Breast epithelium (tissue), 4 donors: ENCODE results near the gene PPM1M. TPM values are rescaled to one million over a fixed set of nuclear protein-coding genes. Genes with fewer than 3 reads are reported as not detected.
A peak's percentile ranks its signal among the peaks of the same experiment; 100 is the strongest.

Source experiments
- DNase-seq, 2 donors: peaks; one replicate each; pipeline ENCODE4 v3.0.0-alpha.2; 2019; ENCODE audit warnings: low spot score in 2 of 2
- H3K27ac ChIP-seq, 2 donors: fragments of 200-600 bp; sonication (generic) in 1 of 2; one replicate each; pipeline ENCODE4 v1.5.1; 2016 to 2019; ENCODE audit warnings: mild to moderate bottlenecking in 1 of 2
- H3K27me3 ChIP-seq, 2 donors: fragments of 200-600 bp; sonication (generic) in 1 of 2; one replicate each; pipeline versions ENCODE4 v1.5.1 to v1.6.0; 2017 to 2019; ENCODE audit warnings: control low read depth in 1 of 2, mild to moderate bottlenecking in 1 of 2
- H3K36me3 ChIP-seq: fragments of 200-600 bp; one replicate; pipeline ENCODE4 v1.5.1; 2019
- H3K4me1 ChIP-seq, 2 donors: fragments of 200-600 bp; sonication (generic); one replicate each; pipeline ENCODE4 v1.5.1; 2016 to 2019; ENCODE audit warnings: control low read depth in 1 of 2
- H3K4me3 ChIP-seq, 3 donors: fragments of 200-600 bp; sonication (generic); 1 replicate in 2 of 3; 2 replicates in 1 of 3; pipeline ENCODE4 v1.5.1; 2016 to 2019; ENCODE audit warnings: mild to moderate bottlenecking in 3 of 3, moderate library complexity in 2 of 3
- H3K9me3 ChIP-seq, 2 donors: fragments of 200-600 bp; sonication (generic) in 1 of 2; one replicate each; pipeline ENCODE4 v1.5.1; 2016 to 2019; ENCODE audit warnings: control low read depth in 1 of 2
- POLR2A ChIP-seq: fragments of 450-650 bp; IDR thresholded peaks from one replicate; pipeline ENCODE4 v1.6.1; 2016; ENCODE audit warnings: antibody characterized with exemption, mild to moderate bottlenecking, moderate library complexity
- POLR2AphosphoS5 ChIP-seq, 3 donors: sonication (generic); formaldehyde crosslinking; IDR thresholded peaks; one replicate each; pipeline ENCODE4 v1.6.1; 2017; ENCODE audit warnings: antibody characterized with exemption in 3 of 3
- intact Hi-C: fragments of 100-400 bp; cut with DNase I; formaldehyde crosslinking; loops from one replicate; pipeline ENCODE4 v1.15.1; 2023; ENCODE audit warnings: low total_unique reads
- total RNA-seq, 3 donors: library from RNA; depleted of rRNA; stranded (reverse); fragments of >200 nt; gene quantifications; one replicate each; pipeline ENCODE4 v1.1.0, GENCODE V29; 2016
- TF ChIP-seq, protein P1 (sequence below), 3 donors: fragments of 450-650 bp; IDR thresholded peaks; one replicate each; pipeline ENCODE4 v1.5.1; 2016 to 2017; ENCODE audit warnings: antibody characterized with exemption in 3 of 3, mild to moderate bottlenecking in 3 of 3, moderate library complexity in 3 of 3

Gene PPM1M
- total RNA-seq, 3 donors from 2014 or later: 15.4 to 31.2 (median 20.2) TPM

DNA sequence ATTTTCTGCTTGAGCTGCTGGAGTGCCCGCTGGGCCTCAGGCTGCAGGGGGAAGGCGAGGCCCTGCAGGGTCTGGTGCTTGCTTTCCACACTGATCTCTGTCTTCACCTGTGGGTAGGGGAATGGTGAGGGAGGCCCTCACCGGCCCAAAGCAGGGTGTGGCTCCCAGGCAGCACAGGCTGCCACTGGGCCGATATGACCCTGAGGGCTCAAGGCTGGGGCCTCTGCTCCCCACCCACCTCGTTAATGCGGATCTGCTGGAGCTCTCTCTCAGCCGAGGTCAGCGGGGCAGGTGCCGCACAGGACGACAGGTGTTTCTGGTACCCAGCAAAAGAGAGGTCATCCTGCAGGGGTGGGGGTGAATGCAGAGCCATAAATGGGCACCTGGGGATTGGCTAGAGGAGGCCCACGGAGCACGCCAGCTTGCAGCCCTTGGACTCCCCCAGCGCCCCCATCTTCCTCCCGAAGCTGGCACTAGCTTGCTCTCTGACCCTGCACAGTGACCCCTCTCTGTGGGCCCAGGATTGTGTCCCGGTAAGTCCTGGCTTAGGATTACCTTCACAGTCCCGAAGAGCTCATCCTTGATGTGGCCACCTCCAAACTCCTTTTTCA, 14.6 kb upstream of the PPM1M start:
- H3K4me3 ChIP-seq: no peak overlapping the region
- peaks cover 6% of the 10 kb centered on the region for H3K36me3 ChIP-seq
- H3K27me3 ChIP-seq: no peaks in the 10 kb centered on the region
- intact Hi-C loops: loop anchor here (10.0 kb wide), 1 partner anchor 94 kb away; no protein-coding TSS in a partner anchor
- H3K4me1 ChIP-seq: peaks cover 0 to under 1% of the 10 kb centered on the region in 2 donors
- no peak for DNase-seq
- H3K9me3 ChIP-seq: no peaks in the 10 kb centered on the region
- H3K27ac ChIP-seq: no peak overlapping the region
- no peak for TF ChIP-seq POLR2A
- no peak for TF ChIP-seq POLR2AphosphoS5 (IDR thresholded peaks at IDR 0.05)
- TF ChIP-seq, protein P1, sequence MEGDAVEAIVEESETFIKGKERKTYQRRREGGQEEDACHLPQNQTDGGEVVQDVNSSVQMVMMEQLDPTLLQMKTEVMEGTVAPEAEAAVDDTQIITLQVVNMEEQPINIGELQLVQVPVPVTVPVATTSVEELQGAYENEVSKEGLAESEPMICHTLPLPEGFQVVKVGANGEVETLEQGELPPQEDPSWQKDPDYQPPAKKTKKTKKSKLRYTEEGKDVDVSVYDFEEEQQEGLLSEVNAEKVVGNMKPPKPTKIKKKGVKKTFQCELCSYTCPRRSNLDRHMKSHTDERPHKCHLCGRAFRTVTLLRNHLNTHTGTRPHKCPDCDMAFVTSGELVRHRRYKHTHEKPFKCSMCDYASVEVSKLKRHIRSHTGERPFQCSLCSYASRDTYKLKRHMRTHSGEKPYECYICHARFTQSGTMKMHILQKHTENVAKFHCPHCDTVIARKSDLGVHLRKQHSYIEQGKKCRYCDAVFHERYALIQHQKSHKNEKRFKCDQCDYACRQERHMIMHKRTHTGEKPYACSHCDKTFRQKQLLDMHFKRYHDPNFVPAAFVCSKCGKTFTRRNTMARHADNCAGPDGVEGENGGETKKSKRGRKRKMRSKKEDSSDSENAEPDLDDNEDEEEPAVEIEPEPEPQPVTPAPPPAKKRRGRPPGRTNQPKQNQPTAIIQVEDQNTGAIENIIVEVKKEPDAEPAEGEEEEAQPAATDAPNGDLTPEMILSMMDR (IDR thresholded peaks at IDR 0.05): no peak

DNA sequence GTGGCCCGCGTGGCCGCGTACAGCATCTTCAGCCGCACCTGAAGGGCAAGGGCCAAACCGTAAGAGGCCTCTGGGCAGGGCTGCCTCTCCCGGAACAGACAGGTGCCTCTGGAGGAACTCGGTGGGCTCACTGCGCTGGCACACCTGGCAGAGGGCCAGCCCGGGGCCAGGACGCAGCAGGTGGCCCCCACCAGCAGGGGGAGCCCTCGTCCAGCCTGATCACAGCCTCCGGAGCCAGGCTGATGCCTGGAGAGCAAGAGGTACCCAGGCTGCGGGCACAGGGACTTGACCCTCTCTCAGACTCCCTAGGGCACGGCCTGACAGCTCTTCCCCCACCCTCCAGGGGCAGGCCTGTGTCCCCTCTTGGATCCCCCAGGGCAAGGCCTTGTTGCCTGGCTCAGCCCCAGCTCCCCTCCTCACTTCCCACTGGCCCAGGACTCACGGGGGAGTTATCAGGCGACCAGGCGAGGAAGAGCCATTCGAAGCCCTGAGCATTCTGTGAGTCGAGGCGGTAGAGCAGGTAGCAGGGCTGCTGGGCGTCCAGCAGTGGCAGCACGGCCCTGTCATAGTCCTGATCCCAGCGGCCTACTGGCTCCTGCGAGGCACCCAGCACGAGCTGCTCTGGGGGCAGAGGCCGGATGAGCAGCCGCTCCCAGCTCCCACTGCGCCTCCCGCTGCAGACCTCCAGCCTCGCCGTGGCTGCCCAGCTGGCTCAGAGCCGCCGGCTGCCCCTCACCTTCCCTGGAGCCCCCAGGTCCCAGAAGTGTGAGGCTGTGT, 13.9 kb upstream of the PPM1M start:
- Histone ChIP-seq H3K27me3 (no peaks in the 10 kb centered on the region), H3K36me3 (peaks cover 6% of the 10 kb centered on the region), H3K9me3 (no peaks in the 10 kb centered on the region), H3K4me1 (peaks cover 3 to 8% of the 10 kb centered on the region in 2 donors), H3K4me3 (no peak overlapping the region), H3K27ac (peak overlapping the region in 1 of 2 donors; percentile 1)
- intact Hi-C loops: loop anchor here (10.0 kb wide), 1 partner anchor 93 kb away; no protein-coding TSS in a partner anchor
- TF ChIP-seq POLR2A (no peak), POLR2AphosphoS5 (IDR thresholded peaks at IDR 0.05) (peak in 2 of 3 donors; percentile 29 to 42)
- TF ChIP-seq, protein P1 (IDR thresholded peaks at IDR 0.05): peak; percentile 66 to 85 (median 73)
- DNase-seq: peak in 1 of 2 donors; percentile 72

DNA sequence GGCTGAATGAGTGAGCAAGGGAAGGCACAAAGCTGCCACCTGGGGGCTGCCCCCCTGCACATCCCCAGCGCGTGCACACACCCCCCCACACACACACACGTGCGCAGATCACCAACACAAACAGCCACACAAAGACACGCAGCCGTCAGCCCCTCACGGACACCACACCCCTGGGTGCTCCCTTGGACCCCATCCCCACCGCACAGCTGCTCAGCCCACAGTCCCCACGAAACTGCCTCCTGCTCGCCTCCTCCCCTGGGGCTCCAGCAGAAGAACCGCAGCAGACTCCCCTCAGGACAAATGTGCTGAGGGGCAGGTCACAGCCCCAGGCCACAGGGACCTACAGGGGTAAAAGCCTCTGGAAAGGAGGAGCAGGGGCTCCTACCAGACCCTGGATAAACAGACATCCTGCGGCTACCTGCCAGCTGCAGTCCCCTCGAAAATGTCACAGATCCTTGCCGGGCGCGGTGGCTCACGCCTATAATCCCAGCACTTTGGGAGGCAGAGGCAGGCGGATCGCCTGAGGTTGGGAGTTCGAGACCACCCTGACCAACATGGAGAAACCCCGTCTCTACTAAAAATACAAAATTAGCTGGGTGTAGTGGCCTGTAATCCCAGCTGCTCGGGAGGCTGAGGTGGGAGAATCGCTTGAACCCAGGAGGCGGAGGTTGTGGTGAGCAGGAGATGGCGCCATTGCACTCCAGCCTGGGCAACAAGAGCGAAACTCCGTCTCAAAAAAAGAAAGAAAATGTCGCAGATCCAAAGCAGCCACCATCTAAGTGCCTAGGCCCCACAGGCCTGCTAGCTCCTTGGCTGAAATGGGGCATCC, 13.1 kb upstream of the PPM1M start:
- Histone ChIP-seq H3K4me3 (no peak overlapping the region), H3K27me3 (no peaks in the 10 kb centered on the region), H3K9me3 (no peaks in the 10 kb centered on the region), H3K27ac (peak overlapping the region in 1 of 2 donors; percentile 1), H3K4me1 (peaks cover 9 to 13% of the 10 kb centered on the region in 2 donors), H3K36me3 (peaks cover 6% of the 10 kb centered on the region)
- TF ChIP-seq POLR2AphosphoS5 (IDR thresholded peaks at IDR 0.05): no peak
- TF ChIP-seq, protein P1 (IDR thresholded peaks at IDR 0.05): no peak
- TF ChIP-seq POLR2A: no peak
- intact Hi-C loops: loop anchor here (10.0 kb wide), 1 partner anchor 92 kb away; no protein-coding TSS in a partner anchor
- DNase-seq: no peak

DNA sequence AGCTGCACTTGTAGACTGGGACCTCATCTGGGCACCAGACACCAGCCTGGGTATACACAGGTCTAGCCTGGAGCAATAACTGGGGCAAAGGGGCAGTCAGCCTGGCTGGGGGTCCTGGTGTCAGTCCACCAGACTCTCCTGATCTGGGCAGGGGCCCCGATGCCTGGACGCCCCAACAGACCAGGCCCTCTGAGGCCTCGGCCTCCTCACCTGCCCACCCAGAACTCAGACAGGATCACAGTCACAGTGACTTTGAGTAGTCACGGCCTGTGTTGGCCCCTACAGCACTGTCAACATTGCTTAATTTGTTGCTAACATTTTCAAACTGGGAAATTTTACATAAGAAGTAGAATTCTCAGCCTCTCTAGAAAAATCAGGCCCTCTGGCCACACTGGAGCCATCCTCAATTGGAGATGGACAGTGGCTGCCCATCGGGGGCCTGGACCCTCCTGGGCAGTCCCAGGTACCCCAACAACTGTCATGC, 12.4 kb upstream of the PPM1M start:
- peaks cover 13 to 14% of the 10 kb centered on the region in 2 donors for H3K4me1 ChIP-seq
- intact Hi-C loops: loop anchor here (10.0 kb wide), 1 partner anchor 92 kb away; no protein-coding TSS in a partner anchor

More for the DNA sequence above, 12.4 kb upstream of the PPM1M start:
- TF ChIP-seq, protein P1 (IDR thresholded peaks at IDR 0.05): no peak
- TF ChIP-seq POLR2A (no peak), POLR2AphosphoS5 (IDR thresholded peaks at IDR 0.05) (no peak)
- Histone ChIP-seq H3K4me3 (no peak overlapping the region), H3K27me3 (no peaks in the 10 kb centered on the region), H3K27ac (no peak overlapping the region), H3K9me3 (no peaks in the 10 kb centered on the region), H3K36me3 (peaks cover 6% of the 10 kb centered on the region)
- no peak for DNase-seq
